PFSK-1 (cell line): ENCODE results near the gene ARCN1.
A peak's percentile ranks its signal among the peaks of the same experiment; 100 is the strongest.

Source experiments
- POLR2AphosphoS5 ChIP-seq: IDR thresholded peaks from 2 replicates; pipeline ENCODE4 v1.6.1; 2012; ENCODE audit warnings: low read depth, mild to moderate bottlenecking, control low read depth, low read length, moderate library complexity
- SIN3A ChIP-seq: IDR thresholded peaks from 2 replicates; pipeline ENCODE4 v1.6.1; 2012; ENCODE audit warnings: mild to moderate bottlenecking, low read length, moderate library complexity, borderline replicate concordance; ENCODE audit not compliant: insufficient read depth
- TAF1 ChIP-seq: IDR thresholded peaks from 2 replicates; pipeline ENCODE4 v1.6.1; 2012; ENCODE audit warnings: low read length, control low read depth, borderline replicate concordance; ENCODE audit not compliant: insufficient read depth
- TF ChIP-seq, protein P1 (sequence below), 2 experiments: IDR thresholded peaks; 2 replicates each; pipeline versions ENCODE4 v1.6.1 to v1.8.0; 2011 to 2012; ENCODE audit warnings: low read depth in 2 of 2, low read length in 2 of 2, control low read depth in 1 of 2, inconsistent platforms in 1 of 2, mild to moderate bottlenecking in 1 of 2, moderate library complexity in 1 of 2; ENCODE audit not compliant: insufficient read depth in 1 of 2

DNA sequence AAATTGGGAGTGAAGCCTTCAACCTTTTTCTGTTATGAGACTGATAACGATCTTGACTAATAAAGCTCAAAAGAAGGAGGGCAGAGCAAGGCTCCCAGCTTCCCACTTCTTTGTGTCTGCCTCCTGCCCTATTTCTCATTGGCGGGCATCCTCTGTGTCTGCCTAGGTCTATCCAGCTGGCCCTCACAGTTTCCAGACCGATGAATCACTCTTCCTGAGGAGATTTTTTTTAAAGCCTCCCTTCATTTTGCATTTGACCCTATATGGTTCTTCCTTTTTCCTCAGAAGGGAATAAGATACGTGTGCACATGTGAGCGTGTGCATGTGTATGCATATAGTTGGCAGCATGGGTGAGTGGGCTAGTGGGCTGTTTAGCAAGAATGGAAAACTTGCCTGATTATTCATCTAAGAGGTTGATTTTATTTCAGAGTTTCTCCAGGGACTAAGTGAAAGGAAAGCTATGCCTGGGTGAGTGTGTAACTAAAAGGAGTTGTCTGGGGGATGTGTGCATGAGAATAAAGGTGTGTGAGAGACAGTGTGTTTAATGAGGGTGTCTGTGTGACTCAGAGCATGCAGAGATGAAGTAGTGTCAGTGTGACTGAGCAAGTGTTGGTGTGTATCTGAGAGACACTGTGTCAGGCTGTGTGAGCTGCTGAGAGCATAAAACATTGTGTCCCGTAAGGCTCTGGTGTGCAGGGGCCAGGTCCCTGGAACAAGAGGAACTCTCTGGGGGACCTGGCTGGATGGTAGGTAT is 47.4 kb downstream of the ARCN1 start:
- TF ChIP-seq, protein P1, sequence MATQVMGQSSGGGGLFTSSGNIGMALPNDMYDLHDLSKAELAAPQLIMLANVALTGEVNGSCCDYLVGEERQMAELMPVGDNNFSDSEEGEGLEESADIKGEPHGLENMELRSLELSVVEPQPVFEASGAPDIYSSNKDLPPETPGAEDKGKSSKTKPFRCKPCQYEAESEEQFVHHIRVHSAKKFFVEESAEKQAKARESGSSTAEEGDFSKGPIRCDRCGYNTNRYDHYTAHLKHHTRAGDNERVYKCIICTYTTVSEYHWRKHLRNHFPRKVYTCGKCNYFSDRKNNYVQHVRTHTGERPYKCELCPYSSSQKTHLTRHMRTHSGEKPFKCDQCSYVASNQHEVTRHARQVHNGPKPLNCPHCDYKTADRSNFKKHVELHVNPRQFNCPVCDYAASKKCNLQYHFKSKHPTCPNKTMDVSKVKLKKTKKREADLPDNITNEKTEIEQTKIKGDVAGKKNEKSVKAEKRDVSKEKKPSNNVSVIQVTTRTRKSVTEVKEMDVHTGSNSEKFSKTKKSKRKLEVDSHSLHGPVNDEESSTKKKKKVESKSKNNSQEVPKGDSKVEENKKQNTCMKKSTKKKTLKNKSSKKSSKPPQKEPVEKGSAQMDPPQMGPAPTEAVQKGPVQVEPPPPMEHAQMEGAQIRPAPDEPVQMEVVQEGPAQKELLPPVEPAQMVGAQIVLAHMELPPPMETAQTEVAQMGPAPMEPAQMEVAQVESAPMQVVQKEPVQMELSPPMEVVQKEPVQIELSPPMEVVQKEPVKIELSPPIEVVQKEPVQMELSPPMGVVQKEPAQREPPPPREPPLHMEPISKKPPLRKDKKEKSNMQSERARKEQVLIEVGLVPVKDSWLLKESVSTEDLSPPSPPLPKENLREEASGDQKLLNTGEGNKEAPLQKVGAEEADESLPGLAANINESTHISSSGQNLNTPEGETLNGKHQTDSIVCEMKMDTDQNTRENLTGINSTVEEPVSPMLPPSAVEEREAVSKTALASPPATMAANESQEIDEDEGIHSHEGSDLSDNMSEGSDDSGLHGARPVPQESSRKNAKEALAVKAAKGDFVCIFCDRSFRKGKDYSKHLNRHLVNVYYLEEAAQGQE (IDR thresholded peaks at IDR 0.05; ENCODE audit: insufficient read depth in 1 of 2, low read depth in 2 of 2, low read length in 2 of 2) = no peak
- no peak for TF ChIP-seq TAF1
- no peak for TF ChIP-seq POLR2AphosphoS5
- TF ChIP-seq SIN3A = peak; percentile 53; the same call in 1 of the 2 replicates
